HK-2 (cell line): Measurements from ENCODE around the gene ADAM22.
"Not testable (repeated sequence)": the region's sequence is repeated elsewhere in the genome, so short reads cannot be mapped to it uniquely, and the experiment has no call there.

Source experiments
- DNase-seq: peaks from one replicate; pipeline ENCODE4 v3.0.0-alpha.2; 2018; ENCODE audit not compliant: unreplicated experiment

ADAM22 gene, protein sequence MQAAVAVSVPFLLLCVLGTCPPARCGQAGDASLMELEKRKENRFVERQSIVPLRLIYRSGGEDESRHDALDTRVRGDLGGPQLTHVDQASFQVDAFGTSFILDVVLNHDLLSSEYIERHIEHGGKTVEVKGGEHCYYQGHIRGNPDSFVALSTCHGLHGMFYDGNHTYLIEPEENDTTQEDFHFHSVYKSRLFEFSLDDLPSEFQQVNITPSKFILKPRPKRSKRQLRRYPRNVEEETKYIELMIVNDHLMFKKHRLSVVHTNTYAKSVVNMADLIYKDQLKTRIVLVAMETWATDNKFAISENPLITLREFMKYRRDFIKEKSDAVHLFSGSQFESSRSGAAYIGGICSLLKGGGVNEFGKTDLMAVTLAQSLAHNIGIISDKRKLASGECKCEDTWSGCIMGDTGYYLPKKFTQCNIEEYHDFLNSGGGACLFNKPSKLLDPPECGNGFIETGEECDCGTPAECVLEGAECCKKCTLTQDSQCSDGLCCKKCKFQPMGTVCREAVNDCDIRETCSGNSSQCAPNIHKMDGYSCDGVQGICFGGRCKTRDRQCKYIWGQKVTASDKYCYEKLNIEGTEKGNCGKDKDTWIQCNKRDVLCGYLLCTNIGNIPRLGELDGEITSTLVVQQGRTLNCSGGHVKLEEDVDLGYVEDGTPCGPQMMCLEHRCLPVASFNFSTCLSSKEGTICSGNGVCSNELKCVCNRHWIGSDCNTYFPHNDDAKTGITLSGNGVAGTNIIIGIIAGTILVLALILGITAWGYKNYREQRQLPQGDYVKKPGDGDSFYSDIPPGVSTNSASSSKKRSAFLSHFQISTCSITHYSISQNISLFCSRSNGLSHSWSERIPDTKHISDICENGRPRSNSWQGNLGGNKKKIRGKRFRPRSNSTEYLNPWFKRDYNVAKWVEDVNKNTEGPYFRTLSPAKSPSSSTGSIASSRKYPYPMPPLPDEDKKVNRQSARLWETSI

DNA sequence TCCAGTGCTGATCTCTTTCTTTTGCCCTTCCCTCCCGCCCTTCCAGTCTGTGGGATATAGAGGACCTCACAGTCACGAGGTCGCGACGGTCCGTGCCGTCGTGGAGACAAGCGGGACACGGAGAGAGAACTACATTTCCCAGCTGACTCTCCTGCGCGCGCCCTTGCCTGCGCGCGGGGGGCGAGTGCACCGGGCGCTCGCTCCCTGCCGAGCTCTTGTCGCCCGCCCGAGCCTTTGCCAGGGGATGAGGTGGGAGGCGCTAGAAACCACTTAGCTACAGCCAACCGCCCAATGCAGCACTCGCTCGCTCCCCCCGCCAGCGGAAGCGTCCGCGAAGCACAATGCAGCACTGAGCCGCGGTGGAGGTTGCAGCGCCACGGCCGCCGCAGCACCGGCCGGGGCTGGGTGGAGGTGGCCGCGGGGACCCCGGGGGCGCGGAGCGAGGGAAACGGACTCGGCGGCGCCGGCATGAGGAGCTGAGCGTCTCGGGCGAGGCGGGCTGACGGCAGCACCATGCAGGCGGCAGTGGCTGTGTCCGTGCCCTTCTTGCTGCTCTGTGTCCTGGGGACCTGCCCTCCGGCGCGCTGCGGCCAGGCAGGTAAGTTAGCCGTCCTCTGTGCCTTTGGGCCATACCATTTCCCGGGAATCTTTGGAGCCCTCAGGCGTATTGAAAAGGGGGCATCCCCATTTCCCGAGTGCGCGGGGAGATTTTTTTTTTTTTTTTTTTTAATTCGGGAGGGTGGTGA lies at the start of gene ADAM22:
TSS of gene ADAM22 (plus strand) at position 299 of the 746 bp plus-strand sequence. CDS start at position 514, 215 bp downstream.
- peak; percentile 92 for DNase-seq

DNA sequence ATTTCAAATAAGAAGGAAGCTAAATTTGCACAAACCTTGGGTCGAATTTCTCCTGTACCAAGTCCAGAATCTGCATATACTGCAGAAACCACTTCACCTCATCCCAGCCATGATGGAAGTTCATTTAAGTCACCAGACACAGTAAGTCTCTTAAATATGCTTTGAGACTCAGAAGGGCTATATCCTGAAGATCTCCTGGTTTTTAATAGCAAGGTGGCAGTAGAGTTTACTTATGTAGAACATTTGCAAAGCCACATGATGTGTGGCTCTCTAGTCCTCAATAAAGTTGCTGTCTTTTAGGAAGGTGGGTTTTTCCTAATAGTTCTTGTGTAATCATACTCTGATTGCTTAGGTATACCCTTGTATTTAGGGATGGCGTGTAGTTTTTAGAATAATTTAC lies 49.0 kb upstream of the ADAM22 start:
- no peak for DNase-seq

DNA sequence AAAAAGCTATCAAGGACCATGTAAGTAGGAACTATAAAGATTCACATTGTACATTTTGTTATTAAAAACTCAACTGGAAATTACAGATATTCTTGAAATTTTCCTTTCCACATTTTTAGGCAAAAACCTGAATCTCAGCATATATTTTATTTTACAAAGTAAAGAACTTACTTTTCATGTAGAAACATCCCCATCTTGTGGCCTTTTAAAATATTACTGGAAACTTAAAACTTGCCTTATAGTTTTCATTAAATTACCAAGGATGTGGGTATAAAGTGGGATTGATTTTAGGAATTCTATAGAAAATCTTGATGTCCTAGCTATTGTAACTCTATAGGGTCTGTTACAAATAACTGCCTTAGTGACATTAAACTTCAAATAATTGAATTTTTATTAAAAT lies 47.2 kb upstream of the ADAM22 start:
- no peak for DNase-seq

DNA sequence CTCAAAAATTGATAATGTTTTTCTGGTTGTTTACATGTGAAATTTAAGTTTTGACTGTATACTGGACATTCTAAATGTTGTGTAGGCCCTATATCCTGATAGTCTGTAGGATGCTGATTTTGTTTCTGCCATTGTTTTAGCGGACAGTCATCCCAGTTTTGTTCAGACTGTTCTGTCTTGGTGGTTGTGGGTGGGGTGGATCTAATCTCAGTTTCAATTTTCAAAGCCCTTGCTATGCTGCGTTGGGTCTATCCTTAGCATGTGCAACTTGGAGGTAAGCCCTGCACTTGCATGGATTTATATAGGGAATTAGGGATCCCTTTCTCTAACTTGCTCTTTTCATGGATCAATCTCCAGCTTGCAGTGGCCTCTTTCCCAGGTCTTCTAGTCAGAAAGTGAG lies 38.7 kb upstream of the ADAM22 start:
- no peak for DNase-seq

DNA sequence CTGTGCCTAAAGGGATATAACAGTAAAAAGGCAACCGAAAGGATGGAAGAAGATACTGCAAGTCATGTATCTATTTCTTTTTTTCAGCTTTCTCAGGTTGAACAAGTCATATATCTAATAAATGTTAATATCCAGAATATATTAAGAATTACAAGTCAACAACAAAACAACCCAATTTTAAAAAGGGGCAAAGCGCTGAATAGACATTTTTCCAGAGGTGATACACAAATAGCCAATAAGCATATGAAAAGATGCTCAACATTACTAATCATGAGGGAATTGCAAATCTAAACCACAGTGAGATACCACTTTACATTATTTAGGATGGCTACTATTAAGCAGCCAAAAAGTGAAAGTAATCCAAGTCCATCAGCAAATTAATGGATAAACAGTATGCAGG lies 34.8 kb upstream of the ADAM22 start:
- no peak for DNase-seq

DNA sequence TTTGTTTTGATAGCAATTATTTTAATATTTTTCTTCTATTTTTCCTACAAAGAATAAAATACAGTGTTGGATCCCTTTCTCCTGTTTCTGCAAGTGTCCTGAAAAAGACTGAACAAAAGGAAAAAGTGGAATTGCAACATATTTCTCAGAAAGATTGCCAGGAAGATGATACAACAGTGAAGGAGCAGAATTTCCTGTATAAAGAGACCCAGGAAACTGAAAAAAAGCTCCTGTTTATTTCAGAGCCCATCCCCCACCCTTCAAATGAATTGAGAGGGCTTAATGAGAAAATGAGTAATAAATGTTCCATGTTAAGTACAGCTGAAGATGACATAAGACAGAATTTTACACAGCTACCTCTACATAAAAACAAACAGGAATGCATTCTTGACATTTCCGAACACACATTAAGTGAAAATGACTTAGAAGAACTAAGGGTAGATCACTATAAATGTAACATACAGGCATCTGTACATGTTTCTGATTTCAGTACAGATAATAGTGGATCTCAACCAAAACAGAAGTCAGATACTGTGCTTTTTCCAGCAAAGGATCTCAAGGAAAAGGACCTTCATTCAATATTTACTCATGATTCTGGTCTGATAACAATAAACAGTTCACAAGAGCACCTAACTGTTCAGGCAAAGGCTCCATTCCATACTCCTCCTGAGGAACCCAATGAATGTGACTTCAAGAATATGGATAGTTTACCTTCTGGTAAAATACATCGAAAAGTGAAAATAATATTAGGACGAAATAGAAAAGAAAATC lies 26.7 kb upstream of the ADAM22 start:
- DNase-seq = not testable (repeated sequence)

DNA sequence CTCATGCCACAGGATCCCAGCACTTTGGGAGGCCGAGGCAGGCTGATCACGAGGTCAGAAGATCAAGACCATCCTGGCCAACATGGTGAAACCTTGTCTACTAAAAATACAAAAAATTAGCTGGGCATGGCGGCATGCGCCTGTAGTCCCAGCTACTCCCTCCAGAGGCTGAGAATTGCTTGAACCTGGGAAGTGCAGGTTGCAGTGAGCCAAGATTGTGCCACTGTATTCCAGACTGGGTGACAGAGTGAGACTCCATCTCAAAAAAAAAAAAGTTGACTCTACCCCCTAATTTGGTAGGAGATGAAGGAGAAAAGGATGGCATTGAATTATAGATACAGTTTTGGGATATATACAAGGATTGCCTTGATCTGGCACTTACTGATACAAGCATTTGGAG lies 25.2 kb upstream of the ADAM22 start:
- DNase-seq = not testable (repeated sequence)

DNA sequence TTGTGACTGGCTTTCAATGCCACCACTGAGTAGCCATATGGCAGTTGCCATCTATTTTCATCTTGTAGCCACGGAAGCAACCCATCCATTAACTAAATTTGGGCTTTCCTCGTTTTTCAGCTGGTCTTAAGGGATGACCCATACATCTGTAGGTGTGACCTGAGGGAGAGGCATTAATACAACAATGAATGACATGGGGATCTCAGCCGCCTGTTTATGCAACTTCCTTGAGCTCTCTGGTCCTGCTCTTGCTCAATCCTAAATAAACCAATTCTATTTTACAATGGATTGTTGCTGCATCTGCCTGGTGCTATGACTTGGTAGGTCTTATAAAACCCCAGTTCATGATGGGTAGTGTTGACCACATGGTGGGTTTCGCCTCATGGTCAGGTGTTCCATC lies 21.9 kb upstream of the ADAM22 start:
- DNase-seq = no peak

DNA sequence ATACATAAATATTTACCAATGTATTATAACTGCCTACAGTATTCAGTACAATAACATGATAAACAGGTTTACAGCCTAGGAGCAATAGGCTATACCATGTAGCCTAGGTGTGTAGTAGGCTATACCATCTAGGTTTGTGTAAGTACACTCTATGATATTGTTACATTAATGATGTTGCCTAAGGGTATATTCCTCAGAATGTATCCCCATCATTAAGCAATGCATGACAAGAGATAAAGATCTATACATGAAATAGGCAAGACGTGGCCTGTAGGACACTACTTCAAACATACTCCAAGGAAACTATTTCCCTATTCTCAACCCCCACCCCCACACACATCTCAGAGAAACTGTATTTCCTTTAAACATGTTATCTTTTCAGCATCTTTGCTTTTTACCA lies 15.3 kb upstream of the ADAM22 start:
- no peak for DNase-seq

DNA sequence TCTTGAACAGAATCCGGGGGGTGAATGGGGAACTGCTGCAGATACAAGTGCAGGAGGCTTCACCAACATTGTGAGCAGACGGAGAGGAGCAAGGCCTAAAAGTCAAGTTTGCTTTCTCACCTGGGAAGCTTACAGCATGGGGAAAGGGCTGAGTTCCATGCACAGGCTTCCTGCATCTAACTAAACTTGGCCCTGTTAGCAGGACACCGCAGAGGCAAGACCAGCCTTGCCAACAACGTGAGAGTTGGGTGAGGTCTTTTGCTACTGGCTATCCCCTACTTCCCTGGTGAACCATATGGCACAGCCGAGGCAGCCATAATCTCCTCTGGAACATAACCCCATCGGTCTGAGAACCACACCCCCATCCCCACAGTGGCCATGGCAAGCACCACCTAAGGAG lies 14.2 kb upstream of the ADAM22 start:
- no peak for DNase-seq

DNA sequence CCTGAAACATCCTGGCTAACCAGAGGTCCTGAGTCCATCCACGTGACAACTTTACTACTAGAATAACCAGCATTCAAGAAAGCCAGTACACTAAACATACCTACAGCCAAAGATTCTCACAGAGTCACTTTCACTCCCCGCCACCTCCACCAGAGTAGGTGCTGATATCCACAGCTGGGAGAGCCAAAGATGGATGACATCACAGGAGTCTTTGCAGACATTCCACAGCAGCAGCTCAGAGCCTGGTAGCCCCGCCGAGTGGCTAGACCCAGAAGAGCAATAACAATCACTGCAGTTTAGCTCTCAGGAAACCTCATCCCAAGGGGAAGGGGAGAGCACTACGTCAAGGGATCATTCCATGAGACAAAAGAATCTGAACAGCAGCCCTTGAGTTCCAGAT lies 13.5 kb upstream of the ADAM22 start:
- DNase-seq = no peak

DNA sequence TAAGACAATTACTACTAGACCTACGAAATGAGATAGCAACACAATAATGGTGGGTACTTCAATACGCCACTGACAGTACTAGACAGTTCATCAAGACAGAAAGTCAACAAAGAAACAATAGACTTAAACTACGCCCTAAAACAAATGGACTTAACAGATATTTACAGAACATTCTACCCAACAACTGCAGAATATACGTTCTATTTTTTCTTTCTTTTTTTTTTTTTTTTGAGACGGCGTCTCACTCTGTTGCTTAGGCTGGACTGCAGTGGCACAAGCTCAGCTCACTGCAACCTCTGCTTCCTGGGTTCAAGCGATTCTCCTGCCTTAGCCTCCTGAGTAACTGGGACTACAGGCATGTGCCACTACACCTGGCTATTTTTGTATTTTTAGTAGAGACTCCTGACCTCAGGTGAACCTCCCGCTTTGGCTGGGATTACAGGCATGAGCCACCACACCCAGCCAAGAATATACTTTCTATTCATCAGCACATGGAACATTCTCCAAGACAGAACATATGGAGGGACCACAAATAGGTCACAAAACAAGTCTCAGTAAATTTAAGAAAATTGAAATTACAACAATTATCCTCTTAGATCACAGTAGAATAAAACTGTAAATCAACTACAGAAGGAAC lies 11.2 kb upstream of the ADAM22 start:
- not testable (repeated sequence) for DNase-seq

DNA sequence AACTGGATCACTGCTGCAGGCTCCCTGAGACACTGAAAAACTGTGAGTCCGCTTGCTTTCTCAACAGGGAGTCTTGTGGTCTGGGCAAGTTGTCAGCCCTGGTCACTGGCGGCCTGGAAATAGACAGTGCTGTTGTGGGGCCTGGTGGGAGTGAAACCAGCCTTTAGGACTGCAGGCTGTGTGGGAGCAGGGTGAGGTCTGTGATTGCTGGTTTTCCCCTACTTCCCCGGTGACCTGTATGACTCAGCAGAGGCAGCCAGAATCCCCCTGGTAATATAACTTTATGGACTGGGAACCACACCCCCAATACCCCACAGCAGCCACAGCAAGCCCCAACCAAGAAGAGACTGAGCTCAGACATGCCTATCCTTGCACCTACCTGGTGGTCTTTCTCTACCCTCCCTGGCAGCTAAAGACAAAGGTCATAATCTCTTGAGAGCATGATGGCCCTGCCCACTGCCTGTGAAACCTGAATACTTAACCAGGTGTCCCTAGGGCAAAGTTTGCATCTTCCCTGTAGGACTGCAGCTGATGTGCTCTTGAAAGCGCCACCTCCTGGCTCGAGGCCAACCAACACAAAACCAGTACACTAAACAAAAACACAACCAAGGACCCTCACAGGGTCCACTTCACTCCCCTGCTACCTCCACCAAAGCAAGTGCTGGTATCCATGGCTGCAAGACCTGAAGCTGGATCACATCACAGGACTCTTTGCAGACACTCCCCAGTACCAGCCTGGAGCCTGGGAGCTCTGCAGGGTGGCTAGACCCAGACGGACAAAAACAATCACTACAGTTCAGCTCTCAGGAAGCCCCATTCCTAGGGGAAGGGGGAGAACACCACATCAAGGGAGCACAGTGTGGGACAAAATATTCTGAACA lies 7.2 kb upstream of the ADAM22 start:
- no peak for DNase-seq

DNA sequence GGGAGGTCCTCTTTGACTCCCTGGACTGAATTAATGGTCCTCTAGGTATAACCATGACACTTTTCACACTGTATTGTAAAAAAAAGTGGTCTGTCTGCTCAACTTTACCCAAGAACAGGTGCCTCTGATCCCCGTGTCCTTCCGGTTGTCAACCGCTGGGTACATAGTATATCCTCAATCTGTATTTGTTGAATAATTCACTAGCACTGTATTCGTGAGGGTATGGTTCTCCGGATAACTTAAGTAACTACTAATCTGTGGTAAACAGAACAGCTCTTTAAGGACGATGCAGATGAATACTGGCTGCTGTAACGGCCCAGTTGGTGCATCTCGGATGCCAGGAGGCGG lies 472 bp upstream of the ADAM22 start:
- DNase-seq = no peak

DNA sequence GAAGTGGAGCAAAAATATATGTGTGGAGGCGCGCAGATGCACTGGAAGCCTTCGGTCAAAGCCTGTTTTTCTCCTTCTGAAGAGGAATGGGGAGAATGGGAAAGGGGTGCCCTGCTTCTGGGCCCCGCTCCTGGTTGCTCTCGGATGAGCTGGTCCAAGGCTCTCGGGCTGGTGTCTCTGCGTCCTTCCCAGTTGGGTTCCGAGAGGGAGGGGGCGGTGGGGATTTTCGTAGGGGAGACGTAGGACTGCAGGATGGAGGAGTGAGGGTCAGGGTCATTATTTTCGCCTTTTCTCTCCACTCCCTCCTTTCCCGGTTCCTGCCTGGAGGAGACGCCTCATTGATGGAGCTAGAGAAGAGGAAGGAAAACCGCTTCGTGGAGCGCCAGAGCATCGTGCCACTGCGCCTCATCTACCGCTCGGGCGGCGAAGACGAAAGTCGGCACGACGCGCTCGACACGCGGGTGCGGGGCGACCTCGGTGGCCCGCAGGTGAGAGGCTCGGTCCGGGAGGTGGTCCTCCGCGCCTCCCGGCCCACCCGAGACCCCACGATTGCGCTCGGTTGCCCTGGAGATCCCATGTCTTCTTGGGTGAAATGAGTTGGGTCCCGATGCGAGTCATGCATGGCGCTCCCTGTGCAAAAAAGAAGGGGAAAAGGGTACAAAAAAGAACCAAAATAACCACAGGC lies 790 bp downstream of the ADAM22 start:
- DNase-seq = peak; percentile 32

DNA sequence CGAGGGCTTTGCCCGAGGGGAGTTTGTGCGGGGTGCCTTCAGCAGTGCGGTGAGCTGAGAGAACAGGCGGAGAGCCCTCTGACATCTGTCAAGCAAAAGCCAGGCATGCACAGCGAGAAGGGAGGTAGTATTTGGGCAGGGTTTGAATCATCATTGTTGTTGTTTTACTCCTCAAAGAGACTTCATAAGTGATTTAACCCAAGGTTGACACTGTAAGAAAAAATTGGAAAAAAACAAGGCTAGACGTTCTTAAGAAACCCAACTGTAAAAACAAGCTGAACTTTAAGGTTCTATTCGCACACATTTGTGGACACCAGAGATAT lies 1.3 kb downstream of the ADAM22 start:
- DNase-seq = no peak

DNA sequence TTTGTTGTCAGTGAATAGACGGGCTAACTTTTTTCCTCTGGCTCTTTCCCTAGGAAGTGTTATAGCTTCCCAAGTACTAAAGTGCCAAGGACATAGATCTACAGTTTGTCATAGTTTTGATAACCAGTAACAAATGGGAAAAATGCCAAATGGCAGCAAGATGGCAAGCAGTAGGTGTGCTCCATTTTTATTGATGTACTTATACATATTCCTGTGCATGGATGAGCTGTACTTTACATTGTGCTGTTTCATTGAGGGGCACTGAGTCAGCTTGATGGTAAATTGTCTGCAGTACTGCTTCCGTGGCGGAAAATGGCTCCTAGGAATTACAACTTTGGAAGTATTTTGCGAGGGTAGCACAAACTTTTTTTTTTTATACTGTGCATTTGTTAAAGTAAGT lies 7.1 kb downstream of the ADAM22 start:
- DNase-seq = no peak

DNA sequence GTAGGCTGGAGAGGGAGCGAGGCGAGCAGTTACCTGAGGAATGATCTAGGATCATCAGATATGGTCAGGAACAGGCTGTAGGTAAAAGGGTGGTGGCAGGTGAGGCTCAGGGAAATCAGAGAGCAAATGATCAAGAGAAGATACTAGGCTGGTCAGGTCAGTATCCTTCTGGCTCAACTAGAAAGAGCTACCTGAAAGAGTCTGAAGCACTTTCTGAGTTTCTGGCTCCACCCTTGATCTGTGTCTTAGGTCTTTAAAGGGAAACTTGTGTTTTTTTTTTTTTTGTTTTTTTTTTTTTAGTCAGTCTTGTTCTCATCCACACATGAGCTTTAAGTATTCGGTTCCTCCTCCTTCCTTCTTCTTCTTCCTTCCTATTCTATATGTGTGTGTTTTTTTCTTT lies 10.5 kb downstream of the ADAM22 start:
- DNase-seq = no peak

DNA sequence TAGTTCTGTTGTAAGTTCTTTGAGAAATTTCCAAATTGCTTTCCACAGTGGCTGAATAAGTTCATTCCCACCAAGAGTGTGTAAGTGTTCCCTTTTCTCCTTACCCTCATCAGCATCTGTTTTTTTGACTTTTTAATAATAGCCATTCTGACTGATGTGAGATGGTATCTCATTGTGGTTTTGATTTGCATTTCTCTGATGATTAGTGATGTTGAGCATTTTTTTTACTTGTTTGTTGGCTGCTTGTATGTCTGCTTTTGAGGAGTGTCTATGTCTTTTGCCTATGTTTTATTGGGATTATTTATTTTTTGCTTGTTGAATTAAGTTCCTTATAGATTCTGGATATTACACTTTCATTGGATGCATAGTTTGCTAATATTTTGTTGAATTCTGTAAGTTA lies 11.9 kb downstream of the ADAM22 start:
- DNase-seq = not testable (repeated sequence)

DNA sequence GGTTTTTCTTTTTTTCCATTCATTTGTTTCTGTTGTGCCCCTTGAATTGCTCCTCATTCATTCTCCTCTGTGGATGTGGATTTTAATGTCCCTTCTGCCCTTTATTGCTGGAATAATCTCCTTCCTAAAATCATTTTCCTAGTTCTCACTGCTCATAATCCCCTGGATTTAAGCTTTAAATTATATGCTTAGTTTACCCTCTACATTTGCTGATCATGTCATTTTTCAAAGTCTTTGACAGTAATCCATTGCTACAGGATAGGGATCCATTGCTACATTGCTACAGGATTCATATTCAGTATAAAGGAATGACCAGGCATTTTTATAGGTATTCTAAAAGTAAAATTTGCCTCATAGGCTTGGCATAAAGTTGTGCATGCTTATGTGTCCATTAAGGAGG lies 14.3 kb downstream of the ADAM22 start:
- DNase-seq = no peak
